A549 (cell line): ENCODE results near the gene CTNNBIP1. TPM values are rescaled to one million over a fixed set of nuclear protein-coding genes. Genes with fewer than 3 reads are reported as not detected.
"Not testable (repeated sequence)": the region's sequence is repeated elsewhere in the genome, so short reads cannot be mapped to it uniquely, and the experiment has no call there.

Experiments used
- ATAC-seq, 2 experiments: fragments of 200-7000 bp in 1 of 2; fragments of >200 bp in 1 of 2; cut with Nextera tagmentation in 1 of 2; cut with Tn5 transposase in 1 of 2; 3 replicates each; pipeline versions ENCODE4 v1.8.0 to v1.9.1; 2018 to 2020; ENCODE audit warnings: mild to moderate bottlenecking in 1 of 2, moderate library complexity in 1 of 2
- CTCF ChIA-PET: fragments of 300-600 bp; sonication (Branson Sonifier 250); formaldehyde crosslinking; extraction: SDS; loops from one replicate; lab custom pipeline; 2021; ENCODE audit warnings: antibody characterized with exemption, inconsistent platforms; lab: Yijun Ruan, JAX
- POLR2A ChIA-PET: fragments of 350-600 bp; formaldehyde crosslinking; extraction: SDS; loops from one replicate; lab custom pipeline; 2021; ENCODE audit warnings: antibody characterized with exemption, inconsistent platforms; lab: Yijun Ruan, JAX
- DNase-seq, 2 experiments: peaks; one replicate each; pipeline versions ENCODE4 v3.0.0 to v3.0.0-alpha.2; 2011 to 2016; ENCODE audit warnings: low read depth in 1 of 2, low spot score in 1 of 2
- FAIRE-seq: peaks from 2 replicates; lab custom pipeline; 2011; peaks lifted over from hg19 to GRCh38; lab: Jason Lieb, UNC
- H3K27ac ChIP-seq, 2 experiments: fragments of >200 bp; sonication (Bioruptor Twin); formaldehyde crosslinking; 3 replicates each; pipeline ENCODE4 v1.5.1; 2016 to 2017
- H3K4me1 ChIP-seq: fragments of >200 bp; sonication (Bioruptor Twin); formaldehyde crosslinking; 3 replicates; pipeline ENCODE4 v1.6.1; 2016
- H3K4me2 ChIP-seq: fragments of >200 bp; sonication (Bioruptor Twin); formaldehyde crosslinking; 3 replicates; pipeline ENCODE4 v1.6.1; 2016
- H3K4me3 ChIP-seq: fragments of >200 bp; sonication (Bioruptor Twin); formaldehyde crosslinking; 3 replicates; pipeline ENCODE4 v1.5.1; 2016
- H3K9me3 ChIP-seq: fragments of >200 bp; sonication (Bioruptor Twin); formaldehyde crosslinking; 3 replicates; pipeline ENCODE4 v1.6.1; 2016
- BHLHE40 ChIP-seq: IDR thresholded peaks from 2 replicates; pipeline ENCODE4 v1.6.1; 2012; ENCODE audit warnings: low read depth, low read length, inconsistent platforms
- CHD4 ChIP-seq: fragments of 200-600 bp; sonication (generic); IDR thresholded peaks from 2 replicates; pipeline ENCODE4 v1.6.1; 2016; ENCODE audit warnings: antibody characterized with exemption, mild to moderate bottlenecking, borderline replicate concordance
- EP300 ChIP-seq, 2 experiments: fragments of >200 bp; sonication (Bioruptor Twin); formaldehyde crosslinking; IDR thresholded peaks; 2 replicates in 1 of 2; 3 replicates in 1 of 2; pipeline ENCODE4 v1.6.1; 2016 to 2017
- FOSL2 ChIP-seq, 2 experiments: fragments of 450-650 bp in 1 of 2; fragments of >200 bp in 1 of 2; sonication (Bioruptor Twin) in 1 of 2; formaldehyde crosslinking; IDR thresholded peaks; 2 replicates each; pipeline versions ENCODE4 v1.5.0 to v1.6.1; 2016 to 2020; ENCODE audit warnings: mild to moderate bottlenecking in 1 of 2, moderate library complexity in 1 of 2
- HEYL ChIP-seq: fragments of 250-450 bp; sonication (Bioruptor Pico); IDR thresholded peaks from 2 replicates; pipeline ENCODE4 v1.8.0; 2021; ENCODE audit warnings: mild to moderate bottlenecking, moderate library complexity
- HOXA7 ChIP-seq: fragments of 250-450 bp; sonication (Bioruptor Pico); IDR thresholded peaks from 2 replicates; pipeline ENCODE4 v1.5.0; 2020; ENCODE audit warnings: mild to moderate bottlenecking, moderate library complexity
- HOXB13 ChIP-seq: fragments of 250-450 bp; sonication (Bioruptor Pico); IDR thresholded peaks from 2 replicates; pipeline ENCODE4 v1.5.0; 2020; ENCODE audit warnings: low read depth, mild to moderate bottlenecking, moderate library complexity
- JUN ChIP-seq, 2 experiments: fragments of >200 bp; sonication (Bioruptor Twin); formaldehyde crosslinking; IDR thresholded peaks; 2 replicates in 1 of 2; 3 replicates in 1 of 2; pipeline ENCODE4 v1.6.1; 2016 to 2017
- JUNB ChIP-seq: fragments of >200 bp; sonication (Bioruptor Twin); formaldehyde crosslinking; IDR thresholded peaks from 2 replicates; pipeline ENCODE4 v1.6.1; 2016
- KDM5A ChIP-seq: fragments of 200-600 bp; sonication (generic); IDR thresholded peaks from 2 replicates; pipeline ENCODE4 v1.6.1; 2016; ENCODE audit warnings: antibody characterized with exemption, mild to moderate bottlenecking
- MAFK ChIP-seq: fragments of 450-650 bp; IDR thresholded peaks from 2 replicates; pipeline ENCODE4 v1.6.1; 2014; ENCODE audit not compliant: partially characterized antibody
- MAZ ChIP-seq: fragments of 150-350 bp; IDR thresholded peaks from 2 replicates; pipeline ENCODE4 v1.6.1; 2014; ENCODE audit warnings: antibody characterized with exemption, low read depth, low read length, borderline replicate concordance
- MYC ChIP-seq: IDR thresholded peaks from 2 replicates; pipeline ENCODE4 v1.6.1; 2012; ENCODE audit warnings: mild to moderate bottlenecking, inconsistent platforms, low read length, improper control_type of control experiment, borderline replicate concordance
- NR3C1 ChIP-seq: fragments of >200 bp; sonication (Bioruptor Twin); formaldehyde crosslinking; IDR thresholded peaks from 3 replicates; pipeline ENCODE4 v1.6.1; 2017
- POLR2A ChIP-seq: IDR thresholded peaks from 2 replicates; pipeline ENCODE4 v1.6.1; 2012; ENCODE audit warnings: mild to moderate bottlenecking, low read length
- RFX5 ChIP-seq: fragments of 450-650 bp; IDR thresholded peaks from 2 replicates; pipeline ENCODE4 v1.7.1; 2014; ENCODE audit warnings: antibody characterized with exemption, mild to moderate bottlenecking, moderate library complexity
- ZNF302 ChIP-seq: fragments of 250-450 bp; sonication (Bioruptor Pico); IDR thresholded peaks from 2 replicates; pipeline ENCODE4 v1.9.0; 2021; ENCODE audit warnings: inconsistent platforms, mild to moderate bottlenecking, moderate library complexity
- ZSCAN20 ChIP-seq: fragments of 250-450 bp; sonication (Bioruptor Pico); IDR thresholded peaks from 2 replicates; pipeline ENCODE4 v1.8.0; 2022; ENCODE audit warnings: mild to moderate bottlenecking, moderate library complexity
- WGBS: methylation state at CpG from one replicate; pipeline ENCODE4 v1.1.6; 2017; ENCODE audit errors: missing lambda C conversion rate; 5-methylcytosine and 5-hydroxymethylcytosine counted together
- polyA plus RNA-seq, 4 experiments: library from polyadenylated mRNA; depleted of rRNA in 3 of 4; stranded (reverse); fragments of >200 nt; fragmentation: RNase III in 1 of 4; extraction: RNeasy Plus Mini Kit Qiagen cat#74134 plus additional on column Dnase treatment in 1 of 4; gene quantifications; 2 replicates in 3 of 4; 3 replicates in 1 of 4; pipeline ENCODE4 v1.2.3, GENCODE V29; 2011 to 2017
- TF ChIP-seq, protein P1 (sequence below): fragments of >200 bp; sonication (Bioruptor Twin); formaldehyde crosslinking; IDR thresholded peaks from 3 replicates; pipeline ENCODE4 v1.5.1; 2016
- TF ChIP-seq, protein P2 (sequence below): IDR thresholded peaks from 2 replicates; pipeline ENCODE4 v1.6.1; 2012; ENCODE audit warnings: low read depth, borderline replicate concordance

CTNNBIP1 gene
- polyA plus RNA-seq, 2 of the 4 experiments (the other 2 are of a cell fraction), result 5.6 to 10.4 TPM

DNA sequence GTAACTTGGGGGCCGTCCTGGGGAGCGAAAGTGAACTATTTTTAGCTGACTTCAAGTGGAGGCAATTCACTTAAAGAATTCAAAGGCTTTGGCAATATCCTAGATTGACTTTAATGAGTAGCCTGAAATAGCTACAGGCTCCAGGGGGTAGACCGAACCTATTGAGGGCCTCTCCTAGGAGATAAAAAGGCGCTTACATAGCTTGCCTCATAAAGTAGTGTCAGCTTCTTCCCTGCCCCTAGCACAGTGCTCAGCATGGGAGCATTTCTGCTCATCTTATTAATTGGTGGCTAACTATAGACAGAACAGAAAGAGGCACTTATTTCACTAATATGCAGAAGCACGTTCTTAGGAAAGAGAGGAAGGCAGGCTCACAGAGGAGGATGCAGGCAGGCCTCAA is 12.3 kb upstream of the CTNNBIP1 start:
- CTCF ChIA-PET, result interaction anchor here (0.8 kb wide), 1 partner anchor 112 kb away, joined by 4 read pairs; no protein-coding TSS in a partner anchor
- H3K4me1 ChIP-seq, result no peaks in the 10 kb centered on the region
- no peak overlapping the region for H3K27ac ChIP-seq
- DNase-seq (no peak), FAIRE-seq (no peak), ATAC-seq (no peak)
- H3K4me2 ChIP-seq, result no peak overlapping the region
- TF ChIP-seq HEYL (CRISPR knock-in tag) (no peak), EP300 (IDR thresholded peaks at IDR 0.05) (no peak), BHLHE40 (no peak), RFX5 (no peak), KDM5A (no peak)
- H3K4me3 ChIP-seq, result no peak overlapping the region
- WGBS, result 79% methylated on average over 5 of the region's 5 CpGs
- POLR2A ChIA-PET, result no interaction called here
- no peaks in the 10 kb centered on the region for H3K9me3 ChIP-seq

DNA sequence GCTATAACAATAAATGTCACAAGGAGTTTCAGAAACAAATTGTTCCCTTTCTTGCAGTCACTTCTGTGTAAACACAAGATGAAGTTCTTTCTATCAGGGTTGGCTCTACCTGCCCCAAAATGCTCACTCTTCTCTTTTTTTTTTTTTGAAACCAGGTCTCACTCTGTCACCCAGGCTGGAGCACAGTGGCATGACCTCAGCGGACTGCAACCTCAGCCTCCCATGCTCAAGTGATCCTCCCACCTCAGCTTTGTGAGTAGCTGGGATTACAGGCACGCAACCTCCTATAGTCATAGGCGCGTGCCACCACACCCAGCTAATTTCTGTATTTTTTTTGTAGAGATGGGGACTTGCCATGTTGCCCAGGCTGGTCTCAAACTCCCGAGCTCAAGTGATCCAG is 10.5 kb upstream of the CTNNBIP1 start:
- H3K9me3 ChIP-seq, result no peaks in the 10 kb centered on the region
- H3K4me2 ChIP-seq, result no peak overlapping the region
- no peak overlapping the region for H3K4me3 ChIP-seq
- ChIA-PET CTCF (no interaction called here), POLR2A (no interaction called here)
- DNase-seq, result no peak
- ATAC-seq, result no peak
- TF ChIP-seq CHD4, result no peak
- TF ChIP-seq BHLHE40, result no peak
- no peak for TF ChIP-seq MAFK
- TF ChIP-seq JUNB, result no peak
- TF ChIP-seq, protein P1, sequence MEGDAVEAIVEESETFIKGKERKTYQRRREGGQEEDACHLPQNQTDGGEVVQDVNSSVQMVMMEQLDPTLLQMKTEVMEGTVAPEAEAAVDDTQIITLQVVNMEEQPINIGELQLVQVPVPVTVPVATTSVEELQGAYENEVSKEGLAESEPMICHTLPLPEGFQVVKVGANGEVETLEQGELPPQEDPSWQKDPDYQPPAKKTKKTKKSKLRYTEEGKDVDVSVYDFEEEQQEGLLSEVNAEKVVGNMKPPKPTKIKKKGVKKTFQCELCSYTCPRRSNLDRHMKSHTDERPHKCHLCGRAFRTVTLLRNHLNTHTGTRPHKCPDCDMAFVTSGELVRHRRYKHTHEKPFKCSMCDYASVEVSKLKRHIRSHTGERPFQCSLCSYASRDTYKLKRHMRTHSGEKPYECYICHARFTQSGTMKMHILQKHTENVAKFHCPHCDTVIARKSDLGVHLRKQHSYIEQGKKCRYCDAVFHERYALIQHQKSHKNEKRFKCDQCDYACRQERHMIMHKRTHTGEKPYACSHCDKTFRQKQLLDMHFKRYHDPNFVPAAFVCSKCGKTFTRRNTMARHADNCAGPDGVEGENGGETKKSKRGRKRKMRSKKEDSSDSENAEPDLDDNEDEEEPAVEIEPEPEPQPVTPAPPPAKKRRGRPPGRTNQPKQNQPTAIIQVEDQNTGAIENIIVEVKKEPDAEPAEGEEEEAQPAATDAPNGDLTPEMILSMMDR, result no peak
- no peak for TF ChIP-seq NR3C1
- TF ChIP-seq, protein P2, sequence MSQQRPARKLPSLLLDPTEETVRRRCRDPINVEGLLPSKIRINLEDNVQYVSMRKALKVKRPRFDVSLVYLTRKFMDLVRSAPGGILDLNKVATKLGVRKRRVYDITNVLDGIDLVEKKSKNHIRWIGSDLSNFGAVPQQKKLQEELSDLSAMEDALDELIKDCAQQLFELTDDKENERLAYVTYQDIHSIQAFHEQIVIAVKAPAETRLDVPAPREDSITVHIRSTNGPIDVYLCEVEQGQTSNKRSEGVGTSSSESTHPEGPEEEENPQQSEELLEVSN, result no peak
- no peak for TF ChIP-seq MAZ
- TF ChIP-seq MYC, result no peak
- TF ChIP-seq FOSL2 (IDR thresholded peaks at IDR 0.05), result no peak
- TF ChIP-seq FOSL2 (CRISPR knock-in tag; IDR thresholded peaks at IDR 0.05), result no peak
- TF ChIP-seq ZNF302, result no peak
- no peak for TF ChIP-seq HOXB13
- no peak for TF ChIP-seq ZSCAN20
- TF ChIP-seq JUN (IDR thresholded peaks at IDR 0.05), result no peak
- H3K4me1 ChIP-seq, result no peaks in the 10 kb centered on the region
- WGBS, result 95% methylated on average over 4 of the region's 5 CpGs
- H3K27ac ChIP-seq, result no peak overlapping the region
- FAIRE-seq, result no peak

GRCh38 chr1:9917901-9918300 is 7.8 kb upstream of the CTNNBIP1 start:
- H3K9me3 ChIP-seq, result no peaks in the 10 kb centered on the region

DNA sequence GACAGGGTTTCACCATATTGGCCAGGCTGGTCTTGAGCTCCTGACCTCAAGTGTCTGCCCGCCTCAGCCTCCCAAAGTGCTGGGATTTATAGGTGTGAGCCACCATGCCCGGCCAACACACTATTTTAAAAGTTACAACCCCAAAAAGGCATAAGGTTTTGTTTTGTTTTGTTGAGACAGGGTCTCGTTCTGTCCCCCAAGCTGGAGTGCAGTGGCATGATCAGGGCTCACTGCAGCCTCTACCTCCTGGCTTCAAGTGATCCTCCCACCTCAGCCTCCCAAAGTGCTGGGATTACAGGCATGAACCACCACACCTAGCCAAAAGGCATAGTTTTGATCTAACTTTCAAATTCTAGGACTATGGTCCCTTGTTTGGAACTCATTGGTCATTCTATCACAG is 7.4 kb upstream of the CTNNBIP1 start:
- H3K4me2 ChIP-seq, H3K27ac ChIP-seq, H3K4me1 ChIP-seq, POLR2A ChIA-PET, H3K9me3 ChIP-seq, DNase-seq, ATAC-seq, H3K4me3 ChIP-seq, FAIRE-seq: not testable (repeated sequence)
- CTCF ChIA-PET, result interaction anchor here (1.1 to 3.7 kb wide), 2 partner anchors 42 to 50 kb away, joined by 4 to 14 read pairs; no protein-coding TSS in a partner anchor
- WGBS, result 47% methylated on average over 3 of the region's 3 CpGs

More at GRCh38 chr1:9917901-9918300, 7.8 kb upstream of the CTNNBIP1 start:
- Histone ChIP-seq H3K27ac (no peak overlapping the region), H3K4me3 (no peak overlapping the region), H3K4me1 (no peaks in the 10 kb centered on the region), H3K4me2 (no peak overlapping the region)
- POLR2A ChIA-PET, result no interaction called here
- TF ChIP-seq HOXB13 (no peak), EP300 (IDR thresholded peaks at IDR 0.05) (no peak), HOXA7 (CRISPR knock-in tag) (no peak), POLR2A (no peak)
- TF ChIP-seq, protein P2, result no peak
- FAIRE-seq (no peak), DNase-seq (no peak), ATAC-seq (no peak)
- 33% methylated on average over 1 of the region's 1 CpG for WGBS
- CTCF ChIA-PET, result interaction anchor here (1.1 to 3.7 kb wide), 2 partner anchors 43 to 50 kb away, joined by 4 to 14 read pairs; no protein-coding TSS in a partner anchor
